Endothelial cell (in vitro differentiated cells): ENCODE data around the gene ERC2. TPM values are rescaled to one million over a fixed set of nuclear protein-coding genes. Genes with fewer than 3 reads are reported as not detected.
A peak's percentile ranks its signal among the peaks of the same experiment; 100 is the strongest.

ENCODE experiments used
- DNase-seq: peaks from one replicate; pipeline ENCODE4 v3.0.0; 2021; ENCODE audit warnings: low spot score
- H3K27ac Mint-ChIP-seq: one replicate; pipeline ENCODE4 v1.8.0; 2021; ENCODE audit warnings: mixed read lengths, inconsistent platforms; ENCODE audit not compliant: unreplicated experiment
- H3K27me3 Mint-ChIP-seq: one replicate; pipeline ENCODE4 v1.8.0; 2021; ENCODE audit warnings: mild to moderate bottlenecking, moderate library complexity, mixed read lengths, inconsistent platforms; ENCODE audit not compliant: unreplicated experiment
- H3K36me3 Mint-ChIP-seq: one replicate; pipeline ENCODE4 v1.8.0; 2021; ENCODE audit warnings: mild to moderate bottlenecking, low read depth, mixed read lengths, inconsistent platforms; ENCODE audit not compliant: unreplicated experiment
- H3K4me1 Mint-ChIP-seq: one replicate; pipeline ENCODE4 v1.8.0; 2021; ENCODE audit warnings: mild to moderate bottlenecking, mixed read lengths, inconsistent platforms; ENCODE audit not compliant: unreplicated experiment
- H3K4me3 Mint-ChIP-seq: one replicate; pipeline ENCODE4 v1.8.0; 2021; ENCODE audit warnings: mild to moderate bottlenecking, mixed read lengths, inconsistent platforms; ENCODE audit not compliant: unreplicated experiment
- H3K9me3 Mint-ChIP-seq: one replicate; pipeline ENCODE4 v1.8.0; 2021; ENCODE audit warnings: mixed read lengths, inconsistent platforms; ENCODE audit not compliant: unreplicated experiment
- total RNA-seq: library from RNA; stranded (reverse); fragmentation: NEBNext Ultra II Directional; extraction: Animal tissue kit (Norgen Biotek cat#: 25700); gene quantifications from one replicate; pipeline ENCODE4 v1.2.1, GENCODE V29; 2021; ENCODE audit not compliant: unreplicated experiment
- TF ChIP-seq, protein P1 (sequence below): fragments of 200-600 bp; sonication (generic); IDR thresholded peaks from one replicate; pipeline ENCODE4 v1.5.0; 2021; ENCODE audit warnings: antibody characterized with exemption; ENCODE audit not compliant: unreplicated experiment

The ERC2 gene
- total RNA-seq, 1 donor from 2014 or later = 20.5 TPM

DNA sequence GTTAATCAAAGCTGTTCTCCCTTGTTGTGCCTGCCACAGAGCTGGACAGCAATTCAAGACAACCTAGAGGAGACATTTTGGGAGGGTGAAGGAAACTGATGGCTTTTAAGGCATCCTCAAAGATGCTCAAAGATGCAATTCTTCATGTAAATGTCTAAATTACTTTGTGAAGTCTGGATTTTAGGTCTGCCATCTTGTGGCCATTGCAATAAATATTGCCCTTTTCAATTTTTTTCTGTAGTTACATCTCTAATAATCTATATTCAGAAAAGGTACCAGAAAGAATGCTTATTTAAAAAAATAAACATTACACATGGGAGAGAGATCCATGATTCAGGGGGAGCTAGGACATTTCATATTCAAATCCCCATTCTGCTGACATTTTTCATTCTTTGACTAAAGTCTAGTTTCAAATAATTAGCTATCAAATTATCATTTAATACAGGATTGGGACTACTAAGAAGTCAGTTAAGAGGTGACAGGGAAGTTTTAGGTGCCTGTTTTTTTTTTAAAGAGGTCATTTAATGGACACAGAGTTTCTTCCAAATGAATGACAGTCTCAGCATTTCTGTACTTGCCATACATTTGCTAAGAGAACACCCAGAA lies 721.4 kb downstream of the ERC2 start:
- TF ChIP-seq, protein P1, sequence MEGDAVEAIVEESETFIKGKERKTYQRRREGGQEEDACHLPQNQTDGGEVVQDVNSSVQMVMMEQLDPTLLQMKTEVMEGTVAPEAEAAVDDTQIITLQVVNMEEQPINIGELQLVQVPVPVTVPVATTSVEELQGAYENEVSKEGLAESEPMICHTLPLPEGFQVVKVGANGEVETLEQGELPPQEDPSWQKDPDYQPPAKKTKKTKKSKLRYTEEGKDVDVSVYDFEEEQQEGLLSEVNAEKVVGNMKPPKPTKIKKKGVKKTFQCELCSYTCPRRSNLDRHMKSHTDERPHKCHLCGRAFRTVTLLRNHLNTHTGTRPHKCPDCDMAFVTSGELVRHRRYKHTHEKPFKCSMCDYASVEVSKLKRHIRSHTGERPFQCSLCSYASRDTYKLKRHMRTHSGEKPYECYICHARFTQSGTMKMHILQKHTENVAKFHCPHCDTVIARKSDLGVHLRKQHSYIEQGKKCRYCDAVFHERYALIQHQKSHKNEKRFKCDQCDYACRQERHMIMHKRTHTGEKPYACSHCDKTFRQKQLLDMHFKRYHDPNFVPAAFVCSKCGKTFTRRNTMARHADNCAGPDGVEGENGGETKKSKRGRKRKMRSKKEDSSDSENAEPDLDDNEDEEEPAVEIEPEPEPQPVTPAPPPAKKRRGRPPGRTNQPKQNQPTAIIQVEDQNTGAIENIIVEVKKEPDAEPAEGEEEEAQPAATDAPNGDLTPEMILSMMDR = peak; percentile 52
- no peak for DNase-seq
- H3K4me1 Mint-ChIP-seq = peaks cover 5% of the 10 kb centered on the region
- H3K27me3 Mint-ChIP-seq = peaks cover 4% of the 10 kb centered on the region
- no peak overlapping the region for H3K27ac Mint-ChIP-seq
- no peaks in the 10 kb centered on the region for H3K36me3 Mint-ChIP-seq
- no peak overlapping the region for H3K4me3 Mint-ChIP-seq
- no peaks in the 10 kb centered on the region for H3K9me3 Mint-ChIP-seq

DNA sequence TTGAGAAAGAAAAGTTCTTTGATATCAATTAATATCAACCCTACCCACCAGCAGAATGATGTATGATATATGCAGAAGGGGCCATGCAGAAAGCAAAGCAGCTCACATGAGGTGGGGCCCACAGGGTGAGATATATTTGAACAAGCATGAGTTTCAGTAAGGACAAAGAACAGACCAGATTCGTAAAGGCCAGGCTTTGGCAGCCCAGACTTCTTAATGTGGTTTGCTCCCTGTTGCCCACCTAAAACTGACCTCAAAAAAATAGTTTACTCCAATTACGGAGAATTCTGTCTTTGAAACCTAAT lies 725.5 kb downstream of the ERC2 start:
- TF ChIP-seq, protein P1 = no peak
- H3K27ac Mint-ChIP-seq = no peak overlapping the region
- no peak for DNase-seq
- H3K4me1 Mint-ChIP-seq = no peaks in the 10 kb centered on the region
- no peaks in the 10 kb centered on the region for H3K27me3 Mint-ChIP-seq
- no peaks in the 10 kb centered on the region for H3K9me3 Mint-ChIP-seq
- no peaks in the 10 kb centered on the region for H3K36me3 Mint-ChIP-seq
- H3K4me3 Mint-ChIP-seq = no peak overlapping the region

DNA sequence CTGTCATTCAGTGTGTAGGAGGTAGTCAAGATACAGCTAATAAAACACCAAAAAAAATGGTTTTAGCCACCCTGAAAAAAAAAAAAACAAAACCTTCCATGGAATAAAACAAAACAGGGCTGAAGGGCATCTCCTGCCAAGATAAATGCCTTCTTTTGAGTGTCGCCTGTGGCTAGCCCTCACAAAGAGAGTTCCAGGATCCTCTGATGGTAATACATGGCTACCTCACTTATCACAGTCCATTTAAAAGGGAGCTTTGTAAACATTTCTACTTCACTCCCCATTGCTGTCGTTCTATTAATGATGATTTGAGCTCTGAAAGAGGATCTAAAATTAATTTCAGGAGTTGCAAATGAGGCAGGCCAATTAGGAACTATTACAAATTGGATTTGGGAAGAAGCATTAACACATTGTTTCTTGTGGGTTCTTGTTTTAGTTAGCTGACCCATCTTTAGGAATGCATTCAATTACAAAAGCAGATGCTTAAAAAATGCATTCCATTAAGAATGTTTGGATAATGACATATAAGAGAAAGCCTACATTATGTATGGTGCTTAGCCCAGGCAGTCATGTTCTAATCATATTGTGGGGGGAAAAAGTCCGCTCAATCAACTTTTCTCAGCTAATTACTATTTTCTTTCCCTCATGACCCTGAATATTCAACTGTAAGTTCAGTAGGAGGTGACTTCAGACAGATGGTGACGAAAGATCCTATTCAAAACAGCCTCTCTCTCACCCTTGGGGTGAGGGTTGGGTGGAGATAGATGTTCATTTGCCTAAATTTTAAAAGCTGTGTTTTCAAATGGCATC lies 726.0 kb downstream of the ERC2 start:
- H3K27ac Mint-ChIP-seq = no peak overlapping the region
- no peaks in the 10 kb centered on the region for H3K9me3 Mint-ChIP-seq
- no peak for DNase-seq
- no peaks in the 10 kb centered on the region for H3K4me1 Mint-ChIP-seq
- no peak overlapping the region for H3K4me3 Mint-ChIP-seq
- no peaks in the 10 kb centered on the region for H3K36me3 Mint-ChIP-seq
- no peaks in the 10 kb centered on the region for H3K27me3 Mint-ChIP-seq
- TF ChIP-seq, protein P1 = no peak

DNA sequence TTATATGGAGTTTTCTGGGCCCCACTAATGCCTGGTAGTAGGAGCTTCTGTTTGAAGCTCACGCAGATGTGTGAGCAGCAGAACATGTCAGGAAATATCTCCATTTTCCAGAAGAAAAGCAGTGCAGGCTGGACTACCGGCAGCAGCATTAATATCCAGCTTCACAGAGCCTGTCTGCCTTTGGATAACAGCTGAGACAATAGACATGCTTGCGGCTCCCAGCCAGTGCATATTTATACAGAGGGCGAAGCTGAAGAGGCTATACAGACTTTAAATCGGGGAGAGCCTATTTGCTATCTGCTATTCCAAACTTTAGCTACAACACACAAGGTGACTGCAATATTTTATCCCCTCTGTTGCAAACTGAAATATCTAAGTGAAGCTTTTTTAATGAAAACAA lies 731.1 kb downstream of the ERC2 start:
- no peaks in the 10 kb centered on the region for H3K36me3 Mint-ChIP-seq
- DNase-seq = no peak
- H3K4me1 Mint-ChIP-seq = no peaks in the 10 kb centered on the region
- H3K27ac Mint-ChIP-seq = no peak overlapping the region
- no peaks in the 10 kb centered on the region for H3K9me3 Mint-ChIP-seq
- no peak overlapping the region for H3K4me3 Mint-ChIP-seq
- TF ChIP-seq, protein P1 = no peak
- H3K27me3 Mint-ChIP-seq = no peaks in the 10 kb centered on the region

DNA sequence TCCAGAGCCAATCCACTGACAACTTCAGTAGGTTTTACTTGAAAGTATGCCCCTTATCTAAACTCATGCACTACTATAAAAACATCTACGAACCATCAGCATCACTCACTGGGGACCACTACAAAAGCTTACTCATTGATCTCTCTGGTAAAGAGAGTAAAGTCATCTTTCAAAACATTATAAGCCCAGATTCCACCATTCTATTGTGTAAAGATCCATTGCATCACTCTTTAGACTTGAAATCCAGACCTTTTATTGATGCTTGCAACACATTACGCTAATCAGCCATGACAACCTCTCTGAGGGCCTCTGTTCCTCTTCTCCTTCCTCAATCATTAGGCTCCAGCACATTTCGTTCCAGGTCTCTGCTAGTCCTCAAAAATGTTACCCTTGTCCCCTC lies 732.3 kb downstream of the ERC2 start:
- H3K4me3 Mint-ChIP-seq = no peak overlapping the region
- no peak for DNase-seq
- no peaks in the 10 kb centered on the region for H3K36me3 Mint-ChIP-seq
- H3K9me3 Mint-ChIP-seq = no peaks in the 10 kb centered on the region
- H3K4me1 Mint-ChIP-seq = no peaks in the 10 kb centered on the region
- no peak overlapping the region for H3K27ac Mint-ChIP-seq
- no peaks in the 10 kb centered on the region for H3K27me3 Mint-ChIP-seq
- TF ChIP-seq, protein P1 = no peak
